HG02798 (cell line): Measurements from ENCODE around the gene IMMP2L.
"Not testable (repeated sequence)": the region's sequence is repeated elsewhere in the genome, so short reads cannot be mapped to it uniquely, and the experiment has no call there.

ENCODE experiments used
- ATAC-seq: cut with Tn5 transposase; IDR thresholded peaks from one replicate; pipeline ENCODE4 v1.9.1; 2021; ENCODE audit warnings: mild to moderate bottlenecking; ENCODE audit not compliant: unreplicated experiment, poor library complexity

The IMMP2L gene

GRCh38 chr7:111473449-111474198 is 88.7 kb downstream of the IMMP2L start:
- no peak for ATAC-seq

GRCh38 chr7:111470998-111471397 is 91.3 kb downstream of the IMMP2L start:
- no peak for ATAC-seq

- ATAC-seq = not testable (repeated sequence)
Observed at GRCh38 chr7:111469894-111470293, 92.4 kb downstream of the IMMP2L start.

GRCh38 chr7:111465774-111466173 is 96.5 kb downstream of the IMMP2L start:
- not testable (repeated sequence) for ATAC-seq

GRCh38 chr7:111460695-111461094 is 101.6 kb downstream of the IMMP2L start:
- no peak for ATAC-seq

GRCh38 chr7:111459757-111460280 is 102.5 kb downstream of the IMMP2L start:
- no peak for ATAC-seq

GRCh38 chr7:111459065-111459756 is 103.1 kb downstream of the IMMP2L start:
- ATAC-seq = no peak

GRCh38 chr7:111450705-111451104 is 111.6 kb downstream of the IMMP2L start:
- ATAC-seq = not testable (repeated sequence)

GRCh38 chr7:111447502-111447901 is 114.8 kb downstream of the IMMP2L start:
- not testable (repeated sequence) for ATAC-seq

GRCh38 chr7:111439977-111440376 is 122.3 kb downstream of the IMMP2L start:
- no peak for ATAC-seq

- no peak for ATAC-seq
Observed at GRCh38 chr7:111438369-111439289, 123.7 kb downstream of the IMMP2L start.

GRCh38 chr7:111437736-111438135 is 124.6 kb downstream of the IMMP2L start:
- no peak for ATAC-seq

- no peak for ATAC-seq
Observed at GRCh38 chr7:111436608-111437007, 125.7 kb downstream of the IMMP2L start.

- no peak for ATAC-seq
Observed at GRCh38 chr7:111433426-111433825, 128.9 kb downstream of the IMMP2L start.

- ATAC-seq = no peak
Observed at GRCh38 chr7:111429781-111430180, 132.5 kb downstream of the IMMP2L start.

GRCh38 chr7:111424768-111425167 is 137.5 kb downstream of the IMMP2L start:
- ATAC-seq = no peak

- ATAC-seq = no peak
Observed at GRCh38 chr7:111414374-111414773, 147.9 kb downstream of the IMMP2L start.

- ATAC-seq = no peak
Observed at GRCh38 chr7:111413739-111414138, 148.6 kb downstream of the IMMP2L start.

- no peak for ATAC-seq
Observed at GRCh38 chr7:111410899-111411298, 151.4 kb downstream of the IMMP2L start.

GRCh38 chr7:111409714-111410422 is 152.4 kb downstream of the IMMP2L start:
- ATAC-seq = no peak
